HG02981 (cell line): ENCODE measurements around the gene HARS1.
"Not testable (repeated sequence)": the region's sequence is repeated elsewhere in the genome, so short reads cannot be mapped to it uniquely, and the experiment has no call there.

Source experiments
- ATAC-seq: cut with Tn5 transposase; IDR thresholded peaks from one replicate; pipeline ENCODE4 v1.9.1; 2021; ENCODE audit warnings: mild to moderate bottlenecking, moderate library complexity; ENCODE audit not compliant: unreplicated experiment

HARS1 gene

DNA sequence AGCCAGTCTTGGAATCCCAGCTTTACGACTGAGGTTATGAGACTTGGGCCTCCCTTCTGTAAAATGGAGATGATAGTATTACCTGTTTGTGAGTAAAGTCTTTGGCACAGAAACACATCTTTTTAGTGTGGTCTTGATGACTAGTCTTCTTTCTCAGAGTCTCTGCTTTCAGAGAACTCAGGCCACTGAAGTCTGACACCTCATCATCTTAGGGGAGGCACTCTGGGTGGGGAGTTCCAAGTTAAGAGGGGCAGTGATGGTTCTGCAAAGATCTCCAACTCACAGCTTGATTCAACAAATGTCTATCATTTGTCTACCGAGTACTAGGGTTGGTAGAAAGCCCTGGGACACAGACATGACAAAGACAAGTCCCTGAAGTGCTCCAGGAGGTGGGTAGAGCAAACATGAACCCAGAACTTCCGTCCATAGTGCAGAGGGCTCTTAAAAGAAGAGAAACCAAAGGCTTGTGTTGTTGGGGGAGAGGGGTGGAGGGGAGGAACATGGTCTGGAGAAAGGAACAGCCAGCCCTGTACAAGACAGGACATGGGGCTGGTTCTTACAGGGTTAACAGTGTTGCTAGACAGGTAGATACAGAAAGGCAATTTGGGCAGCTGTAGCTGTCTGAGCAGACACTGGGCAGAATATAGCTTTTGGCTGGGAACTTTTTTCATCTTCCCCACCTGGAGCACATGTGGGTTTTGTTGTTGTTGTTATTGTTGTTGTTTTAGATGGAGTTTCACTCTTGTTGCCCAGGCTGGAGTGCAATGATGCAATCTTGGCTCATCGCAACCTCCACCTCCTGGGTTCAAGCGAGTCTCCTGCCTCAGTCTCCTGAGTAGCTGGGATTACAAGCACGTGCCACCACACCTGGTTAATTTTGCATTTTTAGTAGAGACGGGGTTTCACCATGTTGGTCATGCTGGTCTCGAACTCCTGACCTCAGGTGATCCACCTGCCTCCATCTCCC lies 55.6 kb downstream of the HARS1 start:
- no peak for ATAC-seq

DNA sequence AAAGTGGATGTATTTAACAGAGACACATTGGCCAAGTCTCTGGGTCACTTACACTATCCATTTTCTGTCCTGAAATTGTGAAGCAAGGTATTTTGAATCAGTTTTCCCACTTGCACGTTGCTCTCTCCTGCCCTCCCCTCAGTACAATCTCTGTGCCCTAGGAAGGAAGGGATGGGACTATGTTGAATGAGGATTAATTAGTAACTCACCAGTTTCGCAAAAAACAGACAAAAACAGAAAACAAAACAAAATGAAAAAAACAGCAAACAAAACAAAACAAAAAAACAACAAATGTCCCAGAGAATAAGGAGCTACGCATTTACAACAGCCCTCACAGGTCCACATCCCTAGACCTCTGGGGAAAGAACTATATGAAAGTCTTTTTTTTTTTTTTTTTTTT lies 57.1 kb downstream of the HARS1 start:
- ATAC-seq: no peak

DNA sequence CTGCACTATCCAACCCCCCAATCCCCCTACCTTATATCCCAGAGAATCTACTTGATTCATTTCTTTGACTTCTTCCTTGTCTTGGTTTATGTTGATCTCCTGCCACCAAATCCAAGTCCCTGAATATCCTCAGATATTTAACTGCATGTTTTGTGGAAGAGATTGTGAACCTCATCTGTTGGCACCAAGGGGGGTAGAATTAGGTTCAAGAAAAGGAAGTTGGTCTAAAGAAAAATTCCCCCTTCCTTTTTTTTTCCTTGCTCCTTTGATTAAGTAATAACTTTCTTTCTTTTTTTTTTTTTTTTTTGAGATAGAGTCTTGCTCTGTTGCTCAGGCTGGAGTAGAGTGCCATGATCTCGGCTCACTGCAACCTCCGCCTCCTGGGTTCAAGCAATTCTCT lies 57.7 kb downstream of the HARS1 start:
- ATAC-seq: no peak

DNA sequence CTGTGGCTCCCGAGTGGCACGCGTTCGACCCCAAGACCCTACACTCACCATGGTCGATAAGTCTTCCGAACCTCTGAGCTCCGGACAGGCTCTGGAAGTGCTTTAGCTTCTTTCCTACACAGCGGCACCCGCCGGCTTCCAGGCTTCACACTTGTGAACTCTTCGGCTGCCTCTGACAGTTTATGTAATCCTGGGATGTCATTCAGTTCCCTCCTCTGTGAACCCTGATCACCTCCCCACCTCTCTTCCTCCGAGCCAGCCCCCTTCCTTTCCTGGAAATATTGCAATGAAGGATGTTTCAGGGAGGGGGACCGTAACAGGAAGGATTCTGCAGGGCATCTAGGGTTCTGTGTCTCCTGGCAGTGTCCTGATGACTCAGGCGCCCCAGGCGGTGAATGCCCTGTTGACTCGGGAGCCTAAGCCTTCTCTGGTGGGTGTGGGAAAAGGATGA lies 58.1 kb downstream of the HARS1 start, which contains the start of gene CD14:
TSS of gene CD14 (minus strand) at position 155 of the 451 bp plus-strand sequence. CDS start at position 51, 104 bp downstream.
- ATAC-seq: no peak

DNA sequence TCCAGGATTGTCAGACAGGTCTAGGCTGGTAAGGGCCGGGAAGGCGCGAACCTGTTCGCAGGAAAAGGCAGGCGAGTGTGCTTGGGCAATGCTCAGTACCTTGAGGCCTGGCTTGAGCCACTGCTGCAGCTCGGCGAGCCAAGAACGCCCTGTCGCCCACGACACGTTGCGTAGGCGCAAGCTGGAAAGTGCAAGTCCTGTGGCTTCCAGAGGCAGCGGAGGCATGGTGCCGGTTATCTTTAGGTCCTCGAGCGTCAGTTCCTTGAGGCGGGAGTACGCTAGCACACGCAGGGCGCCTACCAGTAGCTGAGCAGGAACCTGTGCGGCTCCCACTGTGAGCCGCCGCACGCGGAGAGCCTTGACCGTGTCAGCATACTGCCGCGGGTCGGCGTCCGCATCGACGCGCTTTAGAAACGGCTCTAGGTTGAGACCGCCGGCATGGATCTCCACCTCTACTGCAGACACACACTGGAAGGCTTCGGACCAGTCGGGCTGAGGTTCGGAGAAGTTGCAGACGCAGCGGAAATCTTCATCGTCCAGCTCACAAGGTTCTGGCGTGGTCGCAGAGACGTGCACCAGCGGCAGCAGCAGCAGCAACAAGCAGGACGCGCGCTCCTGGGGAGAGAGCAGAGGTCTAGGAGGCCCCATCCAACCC lies 58.7 kb downstream of the HARS1 start:
- peak; percentile 39 for ATAC-seq

DNA sequence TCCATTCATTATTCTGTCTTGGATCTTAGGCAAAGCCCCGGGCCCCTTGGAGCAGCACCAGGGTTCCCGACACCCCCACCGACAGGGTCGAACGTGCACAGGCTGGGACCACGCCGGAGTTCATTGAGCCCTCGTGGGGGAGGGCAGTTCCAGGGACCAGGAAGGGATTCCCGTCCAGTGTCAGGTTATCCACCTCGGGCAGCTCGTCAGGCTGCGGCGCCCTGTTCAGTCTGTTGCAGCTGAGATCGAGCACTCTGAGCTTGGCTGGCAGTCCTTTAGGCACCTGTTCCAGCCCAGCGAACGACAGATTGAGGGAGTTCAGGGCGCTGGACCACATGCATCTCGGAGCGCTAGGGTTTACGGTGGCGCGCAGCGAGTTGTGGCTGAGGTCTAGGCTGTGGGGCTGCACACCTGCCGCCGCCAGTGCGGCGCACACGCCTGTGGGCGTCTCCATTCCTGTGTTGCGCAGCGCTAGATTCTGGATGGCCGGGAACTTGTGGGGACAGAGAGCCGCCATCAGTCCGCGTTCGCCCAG lies 59.3 kb downstream of the HARS1 start:
- peak; percentile 25 for ATAC-seq

DNA sequence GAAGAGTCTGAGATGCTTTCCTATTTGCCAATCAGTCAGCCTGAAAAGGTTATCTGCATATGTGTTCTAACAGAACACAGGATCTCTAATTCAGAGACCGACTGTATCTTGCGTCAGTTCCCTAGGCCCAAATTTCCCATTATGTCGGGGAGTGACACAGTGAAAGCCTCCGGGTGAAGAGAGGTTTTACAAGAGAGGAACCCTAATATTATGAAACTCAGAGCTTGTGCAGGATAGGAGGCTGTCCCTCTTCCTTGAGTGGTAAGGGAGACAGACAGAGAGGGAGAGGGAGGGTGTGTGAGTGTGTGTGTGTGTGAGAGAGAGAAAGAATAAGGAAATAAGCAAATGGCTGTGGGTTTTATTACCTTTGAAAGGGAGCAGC lies 60.1 kb downstream of the HARS1 start:
- ATAC-seq: no peak

DNA sequence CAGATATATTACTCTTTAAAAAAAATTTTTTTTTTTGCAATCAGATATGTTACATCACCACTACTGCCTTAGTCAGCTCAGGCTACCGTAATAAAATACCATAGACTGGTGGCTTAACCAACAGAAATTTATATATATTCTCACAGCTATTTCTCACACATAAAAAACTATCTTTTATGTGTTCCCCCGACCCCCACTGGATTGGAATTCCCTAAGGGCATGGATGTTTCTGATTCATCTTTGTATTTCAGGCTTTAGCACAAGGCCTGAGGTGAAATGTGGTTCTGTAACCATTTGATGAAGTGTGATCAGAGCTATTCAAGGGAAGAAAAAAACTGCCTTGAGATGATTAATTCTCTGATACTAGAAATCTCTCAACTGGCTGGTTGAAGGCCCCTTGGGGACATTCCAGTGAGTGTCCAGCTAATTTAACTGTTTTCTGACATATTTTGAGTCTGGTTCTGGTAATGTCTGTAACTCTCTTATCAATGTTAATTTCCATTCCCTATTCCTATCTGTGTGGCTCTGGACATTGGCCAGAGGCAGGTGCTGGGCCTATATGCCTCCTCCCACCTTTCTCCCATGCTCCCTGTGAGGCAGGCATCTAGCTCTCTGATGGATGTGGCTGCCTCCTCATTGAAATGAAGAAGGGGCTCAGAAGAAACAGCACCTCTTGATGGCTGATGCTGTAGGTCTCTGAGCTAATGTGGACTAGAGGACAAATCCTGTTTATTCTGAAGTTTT lies 60.7 kb downstream of the HARS1 start:
- ATAC-seq: no peak

DNA sequence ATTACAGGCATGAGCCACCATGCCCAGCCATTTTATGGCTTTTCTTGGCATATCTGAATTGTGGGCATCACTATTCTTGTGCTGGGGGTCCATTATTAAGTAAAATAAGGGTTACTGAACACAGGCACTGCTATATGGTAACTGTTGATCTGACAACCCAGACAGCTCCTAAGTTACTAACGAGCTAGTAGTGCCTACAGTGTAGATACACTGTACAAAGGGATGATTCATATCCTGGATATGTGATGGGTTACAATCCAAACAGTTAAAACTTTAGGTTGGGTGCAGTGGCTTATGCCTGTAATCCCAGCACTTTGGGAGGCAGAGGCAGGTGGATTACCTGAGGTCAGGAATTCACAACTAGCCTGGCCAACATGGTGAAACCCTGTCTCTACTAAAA lies 62.5 kb downstream of the HARS1 start:
- ATAC-seq: no peak

DNA sequence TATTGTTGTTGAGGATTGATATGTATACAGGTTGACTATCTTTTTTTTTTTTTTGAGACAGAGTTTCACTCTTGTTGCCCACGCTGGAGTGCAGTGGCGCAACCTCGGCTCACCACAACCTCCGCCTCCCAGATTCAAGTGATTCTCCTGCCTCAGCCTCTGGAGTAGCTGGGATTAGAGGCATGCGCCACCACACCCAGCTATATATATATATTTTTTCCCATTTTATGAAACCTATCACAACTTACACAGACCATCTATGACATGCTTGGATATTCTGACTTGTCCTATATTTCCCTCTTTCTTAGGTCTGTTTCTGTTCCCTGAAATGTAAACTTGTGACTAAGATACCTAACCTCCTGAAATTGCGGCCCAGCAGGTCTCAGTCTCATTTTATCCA lies 63.2 kb downstream of the HARS1 start:
- ATAC-seq: no peak

DNA sequence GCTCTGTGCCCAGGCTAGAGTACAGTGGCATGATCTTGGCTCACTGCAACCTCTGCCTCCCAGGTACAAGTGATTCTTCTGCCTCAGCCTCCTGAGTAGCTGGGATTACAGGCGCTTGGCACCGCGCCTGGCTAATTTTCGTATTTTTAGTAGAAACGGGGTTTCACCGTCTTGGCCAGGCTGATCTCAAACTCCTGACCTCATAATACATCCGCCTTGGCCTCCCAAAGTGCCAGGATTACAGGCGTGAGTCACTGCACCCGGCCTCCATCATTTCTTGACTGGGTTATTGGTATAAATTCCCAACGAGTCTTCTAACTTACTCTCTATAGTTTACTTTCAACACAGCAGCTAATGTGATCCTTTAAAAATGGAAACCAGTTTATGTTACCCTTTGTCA lies 66.3 kb downstream of the HARS1 start:
- not testable (repeated sequence) for ATAC-seq
